H1 (cell line): ENCODE data around the gene ZNF414. TPM values are rescaled to one million over a fixed set of nuclear protein-coding genes. Genes with fewer than 3 reads are reported as not detected.

Experiments used
- CTCF ChIA-PET: fragments of 300-600 bp; sonication (Branson Sonifier 250); formaldehyde crosslinking; loops from one replicate; lab custom pipeline; 2021; ENCODE audit not compliant: partially characterized antibody; lab: Charles Lee
- POLR2A ChIA-PET: fragments of 300-600 bp; sonication (Branson Sonifier 250); formaldehyde crosslinking; loops from one replicate; lab custom pipeline; 2021; ENCODE audit warnings: inconsistent platforms; ENCODE audit not compliant: partially characterized antibody; lab: Charles Lee
- DNase-seq, 2 experiments: peaks; one replicate each; pipeline versions ENCODE4 v3.0.0 to v3.0.0-alpha.2; 2010 to 2022; ENCODE audit warnings: low spot score in 2 of 2, low read depth in 1 of 2, mixed read lengths in 1 of 2
- FAIRE-seq: peaks from 2 replicates; lab custom pipeline; 2011; peaks lifted over from hg19 to GRCh38; lab: Jason Lieb, UNC
- H2AFZ ChIP-seq: 2 replicates; pipeline ENCODE4 v1.8.1; 2012; ENCODE audit warnings: low read length, inconsistent platforms
- H2AK5ac ChIP-seq: 2 replicates; pipeline ENCODE4 v1.6.1; 2013; ENCODE audit warnings: low read depth, low read length
- H2BK120ac ChIP-seq: replicated peaks from 2 replicates; pipeline ENCODE3; 2013; ENCODE audit warnings: low read depth, low read length, inconsistent platforms
- H2BK12ac ChIP-seq: 2 replicates; pipeline ENCODE4 v1.6.1; 2013; ENCODE audit warnings: low read depth, low read length
- H2BK15ac ChIP-seq: 2 replicates; pipeline ENCODE4 v1.6.1; 2013; ENCODE audit warnings: low read length
- H2BK20ac ChIP-seq: 2 replicates; pipeline ENCODE4 v1.6.1; 2013; ENCODE audit warnings: low read length
- H2BK5ac ChIP-seq: 2 replicates; pipeline ENCODE4 v1.6.1; 2013; ENCODE audit warnings: low read depth, low read length
- H3K14ac ChIP-seq: 2 replicates; pipeline ENCODE4 v1.6.1; 2013; ENCODE audit warnings: inconsistent platforms; ENCODE audit not compliant: insufficient read length
- H3K18ac ChIP-seq: 2 replicates; pipeline ENCODE4 v1.6.1; 2013; ENCODE audit warnings: low read length; ENCODE audit errors: extremely low read depth
- H3K23ac ChIP-seq: 2 replicates; pipeline ENCODE4 v1.6.1; 2013; ENCODE audit warnings: inconsistent platforms; ENCODE audit not compliant: insufficient read length
- H3K23me2 ChIP-seq: 2 replicates; pipeline ENCODE4 v1.6.1; 2013; ENCODE audit warnings: low read depth, low read length
- H3K27ac ChIP-seq: 2 replicates; pipeline ENCODE4 v1.6.1; 2011; ENCODE audit warnings: low read depth, low read length, inconsistent platforms
- H3K27me3 ChIP-seq, 4 experiments: replicated peaks in 1 of 4; 1 replicate in 1 of 4; 2 replicates in 3 of 4; pipeline versions ENCODE4 v1.6.1 to v1.8.1; 2011 to 2013; ENCODE audit warnings: low read length in 3 of 4, mild to moderate bottlenecking in 3 of 4, inconsistent platforms in 2 of 4, mixed read lengths in 2 of 4, moderate library complexity in 1 of 4; ENCODE audit not compliant: control insufficient read depth in 3 of 4, insufficient read depth in 3 of 4; ENCODE audit errors: extremely low read depth in 1 of 4
- H3K36me3 ChIP-seq, 4 experiments: 2 replicates each; pipeline versions ENCODE4 v1.6.1 to v1.8.1; 2011 to 2013; ENCODE audit warnings: mild to moderate bottlenecking in 4 of 4, low read length in 3 of 4, moderate library complexity in 2 of 4, control low read depth in 1 of 4, inconsistent platforms in 1 of 4; ENCODE audit not compliant: insufficient read depth in 4 of 4, control insufficient read depth in 2 of 4
- H3K4ac ChIP-seq: replicated peaks from 2 replicates; pipeline ENCODE3; 2013; ENCODE audit warnings: low read length, low read depth, mixed read lengths, inconsistent platforms; ENCODE audit not compliant: insufficient read length
- H3K4me1 ChIP-seq, 4 experiments: replicated peaks in 1 of 4; 1 replicate in 1 of 4; 2 replicates in 3 of 4; pipeline versions ENCODE4 v1.6.1 to v1.8.1; 2011 to 2013; ENCODE audit warnings: low read length in 3 of 4, inconsistent platforms in 2 of 4, mixed read lengths in 1 of 4; ENCODE audit not compliant: insufficient read depth in 4 of 4, control insufficient read depth in 3 of 4
- H3K4me2 ChIP-seq, 2 experiments: 2 replicates each; pipeline versions ENCODE4 v1.6.1 to v1.8.1; 2011 to 2013; ENCODE audit warnings: low read depth in 2 of 2, low read length in 2 of 2, control low read depth in 1 of 2, inconsistent platforms in 1 of 2, mild to moderate bottlenecking in 1 of 2; ENCODE audit not compliant: insufficient read depth in 1 of 2
- H3K4me3 ChIP-seq, 4 experiments: fragments of 200-600, 300-600 bp in 1 of 4; sonication (generic), shearing (Covaris generic), sonication (Bioruptor Twin) in 1 of 4; 2 replicates each; pipeline versions ENCODE4 v1.5.1 to v1.8.1; 2011 to 2016; ENCODE audit warnings: low read length in 4 of 4, low read depth in 3 of 4, control low read depth in 2 of 4, inconsistent platforms in 2 of 4, mild to moderate bottlenecking in 2 of 4, mixed read lengths in 1 of 4, moderate library complexity in 1 of 4; ENCODE audit not compliant: insufficient read depth in 2 of 4; ENCODE audit errors: extremely low read depth in 1 of 4
- H3K56ac ChIP-seq: replicated peaks from 2 replicates; pipeline ENCODE3; 2013; ENCODE audit warnings: low read depth, mild to moderate bottlenecking, mixed read lengths, low read length, inconsistent platforms; ENCODE audit not compliant: insufficient read length
- H3K79me1 ChIP-seq: 2 replicates; pipeline ENCODE4 v1.6.1; 2013; ENCODE audit warnings: low read depth, low read length, control low read depth
- H3K79me2 ChIP-seq, 2 experiments: 2 replicates each; pipeline versions ENCODE4 v1.6.1 to v1.8.1; 2012 to 2013; ENCODE audit warnings: low read length in 2 of 2, mild to moderate bottlenecking in 2 of 2, inconsistent platforms in 1 of 2; ENCODE audit not compliant: insufficient read depth in 2 of 2, control insufficient read depth in 1 of 2
- H3K9ac ChIP-seq, 4 experiments: replicated peaks in 1 of 4; 1 replicate in 1 of 4; 2 replicates in 3 of 4; pipeline versions ENCODE4 v1.6.1 to v1.8.1; 2011 to 2013; ENCODE audit warnings: low read depth in 3 of 4, low read length in 3 of 4, control low read depth in 2 of 4, mild to moderate bottlenecking in 2 of 4, moderate library complexity in 2 of 4, inconsistent platforms in 1 of 4; ENCODE audit errors: extremely low read depth in 1 of 4
- H3K9me3 ChIP-seq, 2 experiments: 2 replicates each; pipeline versions ENCODE4 v1.6.1 to v1.8.1; 2012 to 2013; ENCODE audit warnings: mild to moderate bottlenecking in 2 of 2, moderate library complexity in 2 of 2, control low read depth in 1 of 2, inconsistent platforms in 1 of 2, low read depth in 1 of 2, low read length in 1 of 2, mixed read lengths in 1 of 2; ENCODE audit not compliant: insufficient read depth in 2 of 2
- H4K20me1 ChIP-seq, 2 experiments: replicated peaks in 1 of 2; 2 replicates each; pipeline versions ENCODE3 to v1.8.1; 2011 to 2013; ENCODE audit warnings: inconsistent platforms in 2 of 2, low read length in 2 of 2, mild to moderate bottlenecking in 1 of 2; ENCODE audit not compliant: insufficient read depth in 2 of 2, control insufficient read depth in 1 of 2
- H4K5ac ChIP-seq: 2 replicates; pipeline ENCODE4 v1.6.1; 2013; ENCODE audit warnings: low read length, low read depth, mixed read lengths, inconsistent platforms; ENCODE audit not compliant: insufficient read length
- H4K8ac ChIP-seq: 2 replicates; pipeline ENCODE4 v1.8.0; 2013; ENCODE audit warnings: mild to moderate bottlenecking, moderate library complexity, low read length, inconsistent platforms; ENCODE audit not compliant: insufficient read depth; ENCODE audit errors: extremely low read depth
- H4K91ac ChIP-seq: replicated peaks from 2 replicates; pipeline ENCODE3; 2013; ENCODE audit warnings: low read length, mixed read lengths, inconsistent platforms; ENCODE audit not compliant: insufficient read length
- CHD2 ChIP-seq: IDR thresholded peaks from 2 replicates; pipeline ENCODE4 v1.6.1; 2012; ENCODE audit warnings: low read length, improper control_type of control experiment
- CTBP2 ChIP-seq: IDR thresholded peaks from 2 replicates; pipeline ENCODE4 v1.7.0; 2011; ENCODE audit warnings: borderline replicate concordance, mild to moderate bottlenecking, moderate library complexity, mixed read lengths, low read length; ENCODE audit not compliant: insufficient read depth, insufficient read length
- EGR1 ChIP-seq: IDR thresholded peaks from 2 replicates; pipeline ENCODE4 v1.6.1; 2011; ENCODE audit warnings: low read depth, low read length, borderline replicate concordance
- HDAC2 ChIP-seq, 2 experiments: fragments of 300-600 bp in 1 of 2; sonication (generic) in 1 of 2; IDR thresholded peaks; 2 replicates each; pipeline ENCODE4 v1.6.1; 2011 to 2012; ENCODE audit warnings: low read depth in 2 of 2, low read length in 2 of 2, mild to moderate bottlenecking in 2 of 2, moderate library complexity in 2 of 2, borderline replicate concordance in 1 of 2, inconsistent platforms in 1 of 2
- JUN ChIP-seq: IDR thresholded peaks from 2 replicates; pipeline ENCODE4 v1.6.1; 2011; ENCODE audit warnings: low read depth, mild to moderate bottlenecking, improper control_type of control experiment, low read length
- MAFK ChIP-seq: IDR thresholded peaks from 2 replicates; pipeline ENCODE4 v1.6.1; 2012; ENCODE audit warnings: low read depth, mild to moderate bottlenecking, improper control_type of control experiment, low read length
- RAD21 ChIP-seq, 2 experiments: IDR thresholded peaks in 1 of 2; conservative IDR thresholded peaks in 1 of 2; 2 replicates each; pipeline ENCODE4 v1.6.1; 2011; ENCODE audit warnings: low read depth in 2 of 2, low read length in 2 of 2, improper control_type of control experiment in 1 of 2, inconsistent platforms in 1 of 2, mild to moderate bottlenecking in 1 of 2, moderate library complexity in 1 of 2
- RFX5 ChIP-seq: IDR thresholded peaks from 2 replicates; pipeline ENCODE4 v1.6.1; 2011; ENCODE audit warnings: low read depth, low read length, improper control_type of control experiment, borderline replicate concordance
- RNF2 ChIP-seq: fragments of 200-900, 300-1000 bp; sonication (generic); IDR thresholded peaks from 2 replicates; pipeline ENCODE4 v1.7.1; 2016; ENCODE audit warnings: borderline replicate concordance, low read depth, mild to moderate bottlenecking, antibody characterized with exemption, low read length; ENCODE audit not compliant: poor library complexity, severe bottlenecking; ENCODE audit errors: missing control alignments
- SAP30 ChIP-seq: fragments of 300-600 bp; sonication (generic); IDR thresholded peaks from 2 replicates; pipeline ENCODE4 v1.7.1; 2012; ENCODE audit warnings: low read length, moderate library complexity, mild to moderate bottlenecking, inconsistent platforms; ENCODE audit not compliant: insufficient read depth, insufficient replicate concordance
- SP1 ChIP-seq: IDR thresholded peaks from 2 replicates; pipeline ENCODE4 v1.6.1; 2011; ENCODE audit warnings: low read depth, low read length
- SP4 ChIP-seq: IDR thresholded peaks from 2 replicates; pipeline ENCODE4 v1.6.1; 2012; ENCODE audit warnings: low read length, inconsistent platforms
- WGBS, 2 experiments: shearing (Covaris generic) in 1 of 2; methylation state at CpG; one replicate each; pipeline versions ENCODE4 v1.1.6 to v1.1.7; 2013 to 2015; ENCODE audit warnings: low lambda C conversion rate in 2 of 2, mixed read lengths in 2 of 2, inconsistent platforms in 1 of 2, low coverage in 1 of 2, missing lambda C conversion rate in 1 of 2; ENCODE audit not compliant: insufficient replicate concordance in 2 of 2, insufficient coverage in 1 of 2, insufficient read length in 1 of 2; ENCODE audit errors: extremely low coverage in 1 of 2, missing lambda C conversion rate in 1 of 2; 5-methylcytosine and 5-hydroxymethylcytosine counted together
- polyA plus RNA-seq, 7 experiments: library from polyadenylated mRNA; depleted of rRNA in 3 of 7; stranded (reverse) in 5 of 7; unstranded in 2 of 7; fragments of >200 nt in 5 of 7; fragments of 200-250 nt in 2 of 7; gene quantifications; 1 replicate in 5 of 7; 2 replicates in 1 of 7; 4 replicates in 1 of 7; pipeline versions ENCODE4 v1.2.1 to v1.2.3, GENCODE V29; 2011 to 2013; ENCODE audit warnings: missing spikeins in 2 of 7, mixed read lengths in 2 of 7
- total RNA-seq: library from RNA; stranded (reverse); fragmentation: NEBNext Ultra II Directional; extraction: Animal tissue kit (Norgen Biotek cat#: 25700); gene quantifications from 2 replicates; pipeline ENCODE4 v1.2.1, GENCODE V29; 2021

ZNF414 gene
- total and polyA plus RNA-seq, 2 of the 8 experiments (the other 6 are each of a cell fraction or from before 2014, with no cell fraction given): 9.7 to 26.8 TPM

- no peaks in the 10 kb centered on the region for H3K9me3 ChIP-seq
- no peak overlapping the region for H2BK20ac ChIP-seq
- H3K9ac ChIP-seq: no peak overlapping the region
- peaks cover 23% of the 10 kb centered on the region for H3K79me1 ChIP-seq
- DNase-seq (no peak), FAIRE-seq (no peak)
- H3K56ac ChIP-seq: no peak overlapping the region
- no peak overlapping the region for H3K23ac ChIP-seq
- ChIA-PET CTCF (interaction anchor here (0.6 to 1.4 kb wide), 4 partner anchors 9 to 166 kb away, joined by 3 to 4 read pairs (median 4); no protein-coding TSS in a partner anchor), POLR2A (interaction anchor here (0.7 to 6.4 kb wide), 4 partner anchors 9 to 347 kb away, joined by 3 to 54 read pairs (median 3); partner anchors contain the start of gene HNRNPM)
- H3K4me2 ChIP-seq: no peak overlapping the region
- peaks cover 23 to 78% (median 53%) of the 10 kb centered on the region in 4 experiments for H3K36me3 ChIP-seq
- no peak overlapping the region for H4K91ac ChIP-seq
- H3K27ac ChIP-seq: no peak overlapping the region
- H3K79me2 ChIP-seq: peaks cover 11 to 91% of the 10 kb centered on the region in 2 experiments
- no peaks in the 10 kb centered on the region; a peak in 1 of 7 replicates for H3K4me1 ChIP-seq
- WGBS, 2 experiments: 94% methylated on average over 8 of the region's 8 CpGs; no CpG with 5 or more reads in 1 of the 2 experiments
- H2AK5ac ChIP-seq: no peak overlapping the region
- H2BK120ac ChIP-seq: no peak overlapping the region
- no peak overlapping the region for H3K4me3 ChIP-seq
- H2BK5ac ChIP-seq: no peak overlapping the region
- no peak overlapping the region for H4K8ac ChIP-seq
- H4K20me1 ChIP-seq: peaks cover 30 to 37% of the 10 kb centered on the region in 2 experiments
- H3K23me2 ChIP-seq: no peaks in the 10 kb centered on the region; the same call in 1 of the 2 replicates
- H4K5ac ChIP-seq: no peak overlapping the region
- H3K4ac ChIP-seq: no peak overlapping the region
- no peak overlapping the region for H2BK12ac ChIP-seq
- H2AFZ ChIP-seq: no peak overlapping the region
- H3K14ac ChIP-seq: no peak overlapping the region
- no peaks in the 10 kb centered on the region for H3K27me3 ChIP-seq
- no peak overlapping the region for H3K18ac ChIP-seq
- H2BK15ac ChIP-seq: no peak overlapping the region
- TF ChIP-seq SP1 (no peak), RNF2 (no peak), MAFK (no peak), RAD21 (IDR thresholded peaks at IDR 0.05 in 1 of 2, conservative IDR thresholded peaks at IDR 0.05 in 1 of 2; ENCODE audit: low read depth in 2 of 2, low read length in 2 of 2) (no peak), CTBP2 (no peak), EGR1 (no peak), JUN (no peak), CHD2 (no peak), RFX5 (no peak), HDAC2 (IDR thresholded peaks at IDR 0.05; ENCODE audit: borderline replicate concordance in 1 of 2, low read depth in 2 of 2, low read length in 2 of 2) (no peak), SP4 (no peak), SAP30 (no peak)
These were observed 37.4 kb downstream of the ZNF414 start for GRCh38 chr19:8476524-8476923.
